Stimulated activated CD4-positive, alpha-beta T cell treated with anti-CD3 and anti-CD28 coated beads, Interleukin-4, amount 100 ng/mL, for 24 hours (primary cell): ENCODE results near the gene NEUROG1.

Experiments
- DNase-seq: peaks from one replicate; pipeline ENCODE4 v3.0.0-alpha.2; 2020

The NEUROG1 gene, protein sequence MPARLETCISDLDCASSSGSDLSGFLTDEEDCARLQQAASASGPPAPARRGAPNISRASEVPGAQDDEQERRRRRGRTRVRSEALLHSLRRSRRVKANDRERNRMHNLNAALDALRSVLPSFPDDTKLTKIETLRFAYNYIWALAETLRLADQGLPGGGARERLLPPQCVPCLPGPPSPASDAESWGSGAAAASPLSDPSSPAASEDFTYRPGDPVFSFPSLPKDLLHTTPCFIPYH

DNA sequence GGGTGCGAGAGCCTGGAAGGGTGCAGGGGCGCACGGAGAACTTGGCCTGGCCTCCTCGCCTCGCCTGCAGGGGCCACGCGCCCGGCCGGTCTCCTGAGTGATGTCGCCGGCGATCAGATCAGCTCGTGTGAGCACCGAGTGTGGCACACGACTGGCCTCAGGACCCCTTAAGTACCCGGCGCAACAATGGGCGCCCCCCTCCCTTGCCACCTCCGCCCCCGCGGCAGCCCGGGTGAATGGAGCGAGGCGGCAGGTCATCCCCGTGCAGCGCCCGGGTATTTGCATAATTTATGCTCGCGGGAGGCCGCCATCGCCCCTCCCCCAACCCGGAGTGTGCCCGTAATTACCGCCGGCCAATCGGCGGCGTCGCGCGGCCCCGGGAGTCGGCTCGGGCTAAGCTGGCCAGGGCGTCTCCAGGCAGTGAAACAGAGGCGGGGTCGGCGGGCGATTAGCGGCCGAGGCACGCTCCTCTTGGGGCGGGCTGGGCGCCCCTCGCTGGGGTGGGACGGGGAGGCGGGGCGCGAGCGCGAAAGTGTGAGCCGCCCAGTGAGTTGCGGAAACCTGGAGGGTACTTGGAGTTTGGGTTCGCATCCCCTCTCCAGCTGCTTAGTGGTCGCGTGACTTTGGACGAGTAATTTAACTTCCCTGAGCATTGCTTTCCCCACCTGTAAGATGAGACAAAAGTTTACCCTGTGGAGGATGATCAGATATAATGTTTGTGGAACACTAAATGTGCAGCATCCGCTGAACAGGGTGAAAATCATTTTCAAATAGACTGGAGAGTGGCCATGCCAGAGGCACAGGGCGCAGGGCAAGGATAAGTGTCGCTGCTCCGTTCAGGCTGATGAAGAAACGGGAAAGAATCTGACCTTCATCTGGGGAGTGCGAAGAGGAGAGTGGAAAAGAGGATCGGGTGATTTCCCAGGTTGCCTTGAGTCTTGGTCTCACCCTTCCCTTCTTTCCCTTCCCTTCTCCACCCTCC lies at the start of gene NEUROG1:
TSS of gene NEUROG1 (minus strand) at position 145 of the 982 bp plus-strand sequence. CDS start 274 bp downstream, outside the sequence.
- DNase-seq = no peak

DNA sequence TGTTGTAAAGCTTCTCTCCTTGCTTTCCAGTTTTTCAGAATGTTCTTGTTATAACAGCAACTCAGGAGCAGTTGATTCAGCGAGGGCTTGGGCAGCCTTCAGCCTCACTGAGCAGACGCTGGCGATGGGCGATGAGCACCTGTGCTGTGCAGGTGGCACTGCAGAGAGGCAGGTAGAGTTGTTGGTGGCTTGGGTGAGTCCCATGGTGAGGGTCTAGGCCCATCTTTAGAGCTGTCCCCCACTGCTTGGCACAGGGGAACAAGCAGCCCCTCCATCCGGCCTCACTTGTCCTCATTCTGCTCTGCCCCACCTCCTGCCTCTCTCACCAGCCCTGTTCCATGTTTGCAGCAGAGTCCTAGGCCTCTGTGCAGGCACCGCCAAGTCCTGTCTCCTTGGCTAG lies 49.2 kb upstream of the NEUROG1 start:
- DNase-seq = no peak

DNA sequence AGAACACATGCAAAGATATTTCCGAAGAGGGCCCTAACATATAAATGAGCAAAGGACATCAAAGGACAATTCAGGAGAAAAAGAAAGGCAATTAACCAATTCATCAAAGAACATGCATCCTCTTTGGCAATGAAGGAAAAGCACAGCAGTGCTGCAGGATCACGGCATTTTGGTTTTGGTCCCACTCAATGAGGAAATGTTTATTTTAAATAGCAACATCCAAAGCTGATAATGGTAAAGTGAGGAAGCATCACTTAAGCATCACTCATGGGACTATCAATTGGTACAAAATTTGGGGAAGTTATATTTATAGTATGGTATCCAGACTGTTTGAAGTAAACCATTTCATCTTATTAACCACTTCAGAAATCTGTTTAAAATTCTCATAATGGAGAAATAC lies 48.5 kb upstream of the NEUROG1 start:
- no peak for DNase-seq

DNA sequence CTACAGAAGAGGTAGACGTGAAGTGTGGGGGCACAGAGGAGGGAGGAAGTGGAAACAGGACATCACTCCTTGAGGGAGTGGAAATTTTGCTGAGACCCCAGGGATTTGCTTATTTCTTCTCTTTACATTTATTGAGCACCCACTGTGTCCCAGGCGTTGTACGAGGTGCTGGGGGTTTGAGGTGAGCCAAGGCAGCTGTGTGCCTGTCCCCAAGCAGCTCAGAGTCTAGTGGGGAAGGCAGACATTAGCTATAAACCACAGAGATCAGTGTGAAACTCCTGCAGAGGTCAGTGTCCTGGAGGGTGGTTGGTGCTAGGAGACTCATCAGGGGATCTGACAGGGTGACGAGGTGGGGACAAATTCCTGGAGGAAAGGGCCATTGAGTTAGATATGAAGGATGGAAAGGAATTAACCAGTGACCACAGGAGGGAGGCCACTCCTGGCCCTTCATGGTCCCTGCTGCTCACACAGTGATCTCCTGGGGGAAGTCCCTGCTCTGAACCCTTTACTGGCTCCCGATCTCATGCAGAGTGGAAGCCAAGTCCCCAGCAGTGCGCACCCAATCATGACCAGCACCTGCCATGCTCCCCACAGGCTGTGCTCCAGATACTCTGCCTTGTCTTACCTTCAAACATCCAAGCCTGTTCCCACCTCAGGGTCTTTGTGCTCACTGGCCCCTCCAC lies 46.5 kb upstream of the NEUROG1 start:
- DNase-seq = no peak

DNA sequence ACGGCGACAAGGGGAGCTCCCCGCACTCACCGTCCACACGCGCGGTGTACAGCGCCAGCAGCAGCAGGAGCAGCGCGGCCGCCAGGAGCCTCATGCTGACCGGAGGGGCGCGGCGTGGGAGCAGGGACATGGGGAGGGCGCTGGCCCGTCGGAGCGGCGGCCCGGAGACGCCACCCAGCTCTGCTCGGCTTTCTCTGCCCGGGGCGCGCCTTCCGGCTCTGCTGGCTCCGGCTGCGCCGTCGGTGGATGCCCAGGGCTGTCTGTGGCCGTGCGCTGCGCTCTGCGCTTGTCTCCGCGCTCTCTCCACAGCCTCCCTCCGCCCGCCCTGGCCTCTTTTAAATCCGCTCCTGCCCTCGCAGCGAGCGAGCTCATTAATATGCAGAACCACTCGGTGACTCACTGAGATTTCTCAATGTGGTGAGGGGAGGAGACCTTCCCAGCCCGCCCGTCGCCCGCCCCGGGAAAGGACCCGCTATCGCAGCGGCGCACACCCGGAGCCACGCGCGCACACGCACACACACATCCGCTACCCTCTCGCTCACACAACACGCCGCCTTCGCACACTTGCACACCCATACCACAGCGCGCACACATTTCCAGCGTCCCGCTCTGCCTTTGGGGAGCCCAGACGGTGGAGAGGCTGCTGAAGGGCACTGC lies 43.0 kb upstream of the NEUROG1 start, which contains the start of gene CXCL14:
TSS of gene CXCL14 (minus strand) at position 307 of the 657 bp plus-strand sequence. CDS start at position 94, 213 bp downstream.
- DNase-seq = no peak

DNA sequence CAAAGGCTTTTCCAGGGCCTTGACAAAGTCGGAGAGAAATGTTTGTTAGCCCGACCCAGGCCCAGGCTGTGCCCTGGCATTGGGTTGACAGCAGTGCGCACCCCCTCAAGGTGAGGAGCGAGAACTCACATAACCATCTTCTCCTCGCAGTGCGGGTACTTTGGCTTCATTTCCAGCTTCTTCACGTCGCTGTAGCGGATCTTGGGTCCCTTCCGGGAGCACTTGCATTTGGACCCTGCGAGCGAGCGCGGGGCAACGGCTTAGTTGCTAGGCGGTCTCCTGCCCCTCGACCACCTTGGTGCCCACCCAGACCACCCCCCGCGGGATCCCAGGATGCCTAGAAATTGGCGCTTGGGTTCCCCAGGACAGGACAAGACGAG lies 42.5 kb upstream of the NEUROG1 start:
- DNase-seq = no peak

DNA sequence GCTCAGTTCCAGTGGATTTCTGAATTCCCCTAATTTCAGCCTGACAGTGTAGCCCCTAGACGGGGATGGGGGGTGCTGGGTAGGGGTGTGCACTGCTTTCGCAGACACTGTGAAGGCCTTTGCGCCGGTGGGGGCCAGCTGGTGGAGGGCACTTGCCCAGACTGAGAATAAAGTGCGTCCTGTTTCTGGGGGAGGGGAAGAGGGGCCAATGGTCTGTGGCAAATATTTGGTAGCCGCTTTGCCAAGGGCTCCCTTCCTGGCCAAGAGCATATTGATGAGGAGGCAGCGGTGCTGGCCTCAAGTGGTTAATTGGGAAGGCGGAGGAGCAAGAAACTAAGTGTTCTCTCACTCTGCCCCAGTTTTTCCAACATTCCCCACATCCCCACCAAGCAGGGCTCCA lies 41.7 kb upstream of the NEUROG1 start:
- no peak for DNase-seq

DNA sequence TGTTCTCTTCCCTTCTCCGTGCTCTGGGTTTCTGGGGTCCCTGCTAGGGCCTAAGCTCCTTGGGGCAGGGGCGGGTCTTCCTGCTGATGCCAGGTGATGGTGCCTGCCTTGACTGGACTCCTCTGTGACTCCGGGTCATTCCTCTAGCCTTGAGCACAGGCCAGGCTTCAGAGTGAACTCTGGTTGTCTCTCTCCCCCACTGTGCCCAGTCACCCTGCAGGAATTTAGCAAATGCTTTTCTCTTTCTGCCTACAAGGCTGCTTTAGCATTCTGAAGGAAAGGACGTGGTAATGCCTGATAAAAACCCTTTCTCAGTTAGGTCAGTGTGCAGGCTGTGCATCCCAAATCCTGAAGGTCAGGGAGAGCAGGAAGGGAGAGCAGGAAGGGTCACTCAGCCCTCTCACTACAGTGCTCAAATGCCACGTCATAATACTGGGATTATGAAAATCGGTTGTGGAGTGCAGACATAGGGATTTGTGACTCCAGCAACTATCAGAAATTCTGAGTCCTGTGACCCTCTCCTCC lies 40.4 kb upstream of the NEUROG1 start:
- DNase-seq = no peak

DNA sequence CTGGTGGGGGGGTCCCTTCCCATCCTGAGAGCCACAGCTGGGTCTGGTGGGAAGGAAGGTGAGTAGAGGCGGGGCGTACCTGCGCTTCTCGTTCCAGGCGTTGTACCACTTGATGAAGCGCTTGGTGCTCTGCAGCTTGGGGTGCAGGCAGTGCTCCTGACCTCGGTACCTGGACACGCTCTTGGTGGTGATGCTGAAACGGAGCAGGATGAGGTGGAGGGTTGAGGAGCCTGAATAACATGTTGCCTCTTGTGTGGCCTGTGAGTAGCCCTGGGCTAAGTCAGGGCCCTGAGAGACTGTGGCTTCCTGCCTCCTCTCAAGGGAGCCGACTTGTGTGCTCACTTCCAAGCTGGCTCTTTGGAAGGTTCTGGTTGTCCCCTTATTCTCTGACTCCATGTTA lies 38.7 kb upstream of the NEUROG1 start:
- no peak for DNase-seq

DNA sequence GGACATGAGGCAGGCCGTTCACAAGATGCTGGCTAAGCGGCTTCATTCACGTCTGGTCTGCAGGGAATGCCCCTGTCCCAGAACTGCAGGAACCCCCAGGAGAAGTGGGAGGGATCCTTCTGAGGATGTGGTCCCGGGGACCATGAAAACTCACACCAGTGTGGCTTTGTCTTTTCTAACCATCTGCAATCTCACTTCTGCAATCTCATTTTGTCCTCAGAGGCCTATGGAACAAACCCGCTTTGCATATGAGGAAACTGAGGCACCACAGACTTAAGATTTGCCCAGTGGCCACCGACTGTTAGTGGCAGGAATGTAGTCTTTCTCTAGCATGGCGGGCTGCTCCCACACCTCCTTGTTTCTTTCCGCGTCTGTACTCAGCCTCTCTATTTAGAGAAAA lies 36.1 kb upstream of the NEUROG1 start:
- DNase-seq = no peak

DNA sequence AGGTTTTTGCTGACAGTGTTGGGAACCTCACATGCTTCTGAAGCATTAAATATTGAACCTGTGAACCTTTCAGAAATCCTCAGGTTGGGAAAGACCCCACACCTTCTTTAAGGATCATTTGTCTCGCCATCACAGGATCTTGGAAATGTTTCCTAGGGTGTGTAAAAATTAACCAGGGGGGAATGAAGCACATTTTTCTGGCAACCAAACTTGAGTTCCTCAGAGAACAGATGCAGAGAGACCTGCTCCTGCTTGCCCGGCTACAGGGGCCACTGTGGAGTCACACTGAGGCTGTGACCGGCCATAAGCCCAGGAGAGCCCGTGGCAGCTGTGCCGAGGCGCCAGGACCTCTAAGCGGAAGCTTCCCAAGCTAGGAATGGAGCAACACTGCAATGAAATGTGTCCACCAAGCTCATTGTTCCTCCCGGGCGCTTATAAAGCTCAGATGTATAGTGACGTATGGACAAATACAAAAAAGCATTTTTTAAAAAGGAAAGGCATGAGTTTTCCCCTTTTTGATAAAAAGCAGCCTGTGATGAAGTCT lies 35.4 kb upstream of the NEUROG1 start:
- DNase-seq = no peak

DNA sequence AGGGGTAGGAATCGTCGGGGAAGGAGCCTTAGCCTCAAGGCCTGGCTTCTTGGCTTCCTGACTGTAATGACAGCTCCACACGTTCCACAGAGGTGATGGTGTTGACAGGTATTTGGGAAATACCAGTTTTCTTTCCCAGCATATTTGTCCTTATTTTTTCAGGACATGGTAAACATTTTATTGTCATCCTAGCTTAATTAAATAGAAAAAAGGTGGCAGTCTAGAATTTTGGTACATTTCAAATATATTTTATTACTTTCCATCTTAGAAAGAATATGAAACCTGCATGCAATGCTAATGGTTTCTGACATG lies 34.6 kb upstream of the NEUROG1 start:
- DNase-seq = no peak

DNA sequence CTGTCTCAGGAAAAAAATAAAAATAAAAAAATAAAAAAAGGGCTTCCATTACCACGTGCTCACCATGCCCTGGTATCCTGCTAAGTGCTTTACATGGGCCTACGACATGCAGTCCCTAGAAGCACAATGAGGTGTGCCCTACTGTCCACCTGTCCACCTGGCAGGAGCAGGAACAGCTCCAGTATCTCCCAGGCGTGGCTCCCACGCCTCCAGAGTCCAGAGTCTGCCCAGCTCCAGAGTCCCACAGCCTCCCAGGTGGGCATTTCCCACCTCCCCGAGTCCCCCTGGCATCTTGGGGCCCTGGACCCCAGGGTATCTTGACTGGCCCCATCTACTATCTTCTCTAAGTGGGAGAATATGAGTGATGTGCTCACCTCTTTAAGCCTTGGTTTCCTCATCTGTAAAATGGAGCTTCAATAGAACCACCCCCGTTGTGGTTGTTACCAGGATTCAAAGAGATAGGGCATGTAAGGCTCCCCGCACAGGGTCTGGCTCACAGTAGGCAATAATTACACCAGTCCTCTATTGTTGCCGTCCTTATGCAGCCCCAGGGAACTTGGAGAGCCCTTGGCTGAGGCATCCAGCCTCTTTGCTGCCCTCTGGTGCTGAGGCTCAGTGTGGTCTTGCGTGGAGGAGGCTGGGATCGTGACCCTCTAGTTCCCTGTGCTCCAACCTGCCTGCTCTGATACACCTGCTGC lies 34.1 kb upstream of the NEUROG1 start:
- no peak for DNase-seq

DNA sequence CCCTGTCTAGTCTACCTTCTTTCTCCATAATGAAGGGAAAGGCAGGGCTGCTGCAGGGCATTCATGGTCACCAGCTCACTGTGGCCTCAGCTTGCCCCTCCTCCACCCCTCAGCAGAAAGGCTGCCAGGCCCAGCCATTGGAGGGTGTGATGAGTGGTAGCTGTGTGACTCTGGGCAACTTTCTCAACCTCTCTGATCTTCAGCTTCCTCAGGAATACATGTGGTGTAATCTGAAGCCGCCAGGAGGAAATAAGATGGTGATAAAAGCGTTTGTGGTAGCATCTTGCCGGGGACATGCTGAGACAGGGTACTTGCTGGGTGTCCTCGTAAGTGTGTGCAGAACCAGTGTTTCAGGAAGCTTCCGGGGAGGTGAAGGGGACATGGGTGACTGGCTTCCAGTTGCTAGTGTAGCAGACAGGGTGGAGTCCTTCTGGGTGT lies 33.2 kb upstream of the NEUROG1 start:
- no peak for DNase-seq

DNA sequence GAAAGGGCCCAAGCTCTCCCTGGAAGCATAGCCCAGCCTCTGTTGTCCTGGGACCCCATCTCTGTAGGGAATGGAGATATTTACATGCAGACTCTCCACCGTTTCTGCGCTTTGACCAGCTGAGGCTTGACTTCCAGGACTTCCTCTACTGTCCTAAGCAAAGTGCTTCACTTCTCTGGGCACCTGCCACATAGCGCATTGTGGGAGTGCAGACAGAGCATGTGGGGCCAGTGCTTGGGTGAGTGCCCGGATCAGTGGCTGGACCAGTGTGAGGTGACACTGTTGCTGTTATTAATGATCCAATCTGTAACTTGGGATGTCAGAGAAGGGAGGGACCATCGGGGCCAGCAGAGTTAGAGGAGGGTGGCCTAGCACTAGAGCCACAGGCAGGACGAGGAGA lies 32.5 kb upstream of the NEUROG1 start:
- no peak for DNase-seq

DNA sequence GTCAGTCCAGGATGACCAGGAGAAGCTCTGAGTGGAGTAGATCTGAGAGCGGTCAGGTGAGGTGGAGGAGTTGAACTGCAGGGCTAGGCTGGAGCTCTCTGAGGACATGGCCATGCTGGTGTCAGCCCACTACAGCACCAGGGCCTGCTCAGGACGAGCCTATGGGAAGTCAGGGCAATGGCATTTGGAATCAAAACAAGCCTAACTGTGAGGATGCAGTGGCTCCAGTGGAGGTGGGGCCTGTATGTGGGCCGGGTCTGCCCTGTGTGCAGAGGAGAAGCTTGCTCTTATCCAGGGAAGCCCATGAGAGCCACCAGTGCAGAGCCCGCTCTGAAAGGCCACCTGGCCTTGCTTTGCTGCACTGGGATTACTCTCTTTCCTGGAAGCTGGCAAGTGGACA lies 31.9 kb upstream of the NEUROG1 start:
- no peak for DNase-seq

DNA sequence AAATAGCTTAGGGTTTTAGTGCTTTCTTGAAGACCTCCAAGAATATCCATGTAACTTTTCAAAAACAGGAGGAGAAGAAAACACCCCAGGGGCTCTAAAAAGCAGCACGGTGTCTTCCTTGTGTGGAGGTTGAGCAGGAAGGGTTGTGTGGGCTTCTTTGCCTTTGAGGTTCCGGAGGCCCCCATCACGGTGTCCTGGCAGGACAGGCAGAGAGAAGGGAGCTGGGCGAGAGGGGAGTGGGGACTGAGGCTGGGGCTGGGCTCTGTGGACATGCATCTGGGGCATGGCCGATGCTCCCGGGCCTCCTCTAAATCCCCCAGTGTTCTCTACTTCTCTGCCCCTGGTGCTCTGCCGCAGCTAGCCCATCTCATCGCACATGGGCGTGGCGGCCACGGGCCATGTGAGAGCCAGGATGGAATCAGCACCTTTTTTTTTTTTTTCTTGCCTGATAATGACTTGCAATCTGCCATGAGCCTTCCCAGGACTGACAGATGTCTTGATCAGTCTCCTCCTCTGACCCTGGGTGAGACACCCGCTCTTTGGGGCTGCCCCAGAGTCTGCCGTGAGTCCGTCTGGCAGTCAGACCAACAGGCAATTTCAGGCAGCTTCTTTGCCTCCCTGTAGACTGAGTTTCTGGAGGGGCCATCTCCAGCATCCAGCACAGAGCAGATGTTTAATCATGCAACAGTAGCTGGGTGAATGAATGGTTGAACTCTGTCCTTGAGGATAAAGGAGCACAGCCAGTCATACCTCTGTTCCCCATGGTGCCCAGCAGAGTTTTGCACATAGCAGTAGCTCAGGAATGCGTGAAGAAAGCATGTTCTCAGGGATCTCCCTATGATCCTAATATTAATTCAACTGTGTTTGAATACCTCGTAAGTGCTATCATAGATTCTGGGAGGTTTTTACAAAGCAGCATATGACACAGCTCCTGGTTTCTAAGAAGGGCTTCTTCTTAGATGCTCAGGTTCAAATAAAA lies 30.9 kb upstream of the NEUROG1 start:
- no peak for DNase-seq

DNA sequence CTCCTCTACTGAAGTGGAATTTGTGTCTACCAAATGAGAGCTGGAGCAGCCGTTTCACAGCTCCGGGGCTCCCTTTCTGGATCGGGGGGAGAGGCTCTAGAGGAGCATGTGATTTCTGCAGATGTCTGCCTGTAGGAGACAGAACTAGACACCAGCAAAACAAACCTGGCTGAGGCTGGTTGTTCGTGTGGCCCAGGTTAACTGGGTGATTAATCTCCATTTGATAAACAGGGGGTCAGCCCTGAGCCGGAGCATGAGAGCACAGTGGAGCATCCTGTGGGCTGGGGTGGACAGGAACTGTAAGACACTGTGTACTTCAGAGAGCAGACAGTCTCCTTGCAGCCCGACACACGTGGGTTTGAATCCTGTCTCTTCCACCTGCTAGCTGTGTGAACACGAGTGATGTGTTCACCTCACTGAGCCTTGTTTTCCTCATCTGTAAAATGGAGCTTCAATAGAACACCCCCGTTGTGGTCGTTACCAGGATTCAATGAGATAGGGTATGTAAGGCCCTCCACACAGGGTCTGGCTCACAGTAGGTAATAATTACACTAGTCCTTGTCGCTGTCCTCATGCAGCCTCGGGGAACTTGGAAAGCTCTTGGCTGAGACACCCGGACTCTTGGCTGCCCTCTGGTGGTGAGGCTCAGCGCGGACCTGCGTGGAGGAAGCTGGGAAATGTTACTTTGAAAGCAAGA lies 30.1 kb upstream of the NEUROG1 start:
- DNase-seq = peak; percentile 75

DNA sequence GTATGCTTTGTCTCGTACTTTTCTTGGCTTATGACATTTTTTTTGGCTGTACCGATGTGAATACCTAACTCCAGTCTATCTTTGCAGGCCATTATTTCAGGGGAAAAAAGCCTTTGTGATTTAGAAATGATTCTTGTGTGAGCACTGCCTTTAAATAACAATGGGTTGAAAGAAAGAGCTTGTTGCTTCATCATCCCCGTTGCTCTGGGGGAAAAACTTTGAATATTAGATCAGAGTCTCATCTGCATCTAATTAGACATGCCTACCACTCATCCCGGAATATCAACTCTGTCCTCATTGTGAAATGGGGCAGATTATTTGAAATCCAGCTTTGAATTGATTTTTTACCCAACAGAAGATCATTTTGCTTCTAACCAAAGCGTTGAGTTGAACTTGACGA lies 29.5 kb upstream of the NEUROG1 start:
- DNase-seq = no peak

DNA sequence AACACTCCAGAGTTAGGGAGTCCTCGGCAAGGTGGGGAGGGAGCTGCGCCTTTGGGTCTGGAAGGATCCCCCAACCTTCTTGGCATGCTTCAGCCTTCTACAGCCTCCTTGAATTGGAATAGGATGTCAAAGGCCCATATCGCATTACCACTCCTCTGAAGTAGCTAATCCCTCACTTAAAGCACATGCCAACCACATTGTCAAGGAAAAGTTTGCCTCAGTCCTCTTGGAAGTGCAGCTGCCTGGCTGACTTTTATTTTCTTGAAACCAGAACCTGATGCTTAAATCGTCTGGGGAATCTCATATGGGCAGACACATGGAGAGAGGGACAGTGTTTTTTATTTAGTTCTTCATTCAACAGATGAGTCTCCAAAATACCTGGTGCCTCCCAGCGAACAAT lies 28.6 kb upstream of the NEUROG1 start:
- DNase-seq = no peak
